ENCODE data around the gene NAA10.

DNA sequence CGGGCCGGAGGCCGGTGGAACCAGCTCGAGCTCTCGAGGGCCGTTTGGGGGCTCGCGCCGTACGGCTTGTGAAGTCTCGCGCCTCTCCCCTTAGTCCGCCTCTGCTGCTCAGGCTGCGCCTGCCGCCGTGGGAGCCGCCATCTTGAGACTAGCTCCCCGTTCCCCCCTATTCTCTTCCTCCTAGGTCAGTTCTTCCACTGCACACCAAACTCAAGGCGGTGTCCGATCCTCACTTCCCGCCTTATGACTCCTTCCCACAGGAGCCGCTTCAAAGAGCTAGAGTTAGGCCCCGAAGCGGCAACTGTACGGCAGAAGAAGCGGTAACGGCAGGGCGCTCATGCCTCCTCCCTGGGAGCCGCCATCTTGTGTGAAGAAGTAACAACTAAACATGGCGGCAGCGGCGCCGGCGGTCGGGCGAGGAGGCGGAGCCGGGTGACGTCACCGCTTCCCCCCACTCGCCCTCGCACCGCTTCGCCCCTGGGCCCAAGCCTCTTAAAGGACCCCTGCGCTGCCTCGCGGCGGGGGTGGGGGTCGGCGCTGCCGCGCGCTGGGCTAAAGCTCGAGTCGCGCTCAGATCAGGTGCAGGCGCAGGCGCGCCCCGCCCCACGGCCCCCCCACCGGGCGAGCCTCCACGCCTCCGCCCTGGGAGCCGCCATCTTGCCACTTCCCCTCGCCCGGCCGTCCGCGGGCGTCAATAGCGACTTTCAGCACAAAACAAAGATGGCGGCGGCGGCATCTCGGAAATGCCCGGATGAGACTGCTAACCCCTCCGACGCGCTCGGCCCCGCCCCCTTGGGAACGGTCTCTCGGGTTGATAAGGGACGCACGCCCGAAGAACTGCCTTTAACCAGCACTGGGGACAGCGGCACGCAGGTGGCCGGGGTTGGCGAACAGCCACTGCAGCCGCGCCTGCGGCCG is 36.9 kb upstream of the NAA10 start, which contains the start of gene HCFC1:
- TF ChIP-seq POLR2A (IDR thresholded peaks at IDR 0.05), result no peak
- TF ChIP-seq, protein P1, sequence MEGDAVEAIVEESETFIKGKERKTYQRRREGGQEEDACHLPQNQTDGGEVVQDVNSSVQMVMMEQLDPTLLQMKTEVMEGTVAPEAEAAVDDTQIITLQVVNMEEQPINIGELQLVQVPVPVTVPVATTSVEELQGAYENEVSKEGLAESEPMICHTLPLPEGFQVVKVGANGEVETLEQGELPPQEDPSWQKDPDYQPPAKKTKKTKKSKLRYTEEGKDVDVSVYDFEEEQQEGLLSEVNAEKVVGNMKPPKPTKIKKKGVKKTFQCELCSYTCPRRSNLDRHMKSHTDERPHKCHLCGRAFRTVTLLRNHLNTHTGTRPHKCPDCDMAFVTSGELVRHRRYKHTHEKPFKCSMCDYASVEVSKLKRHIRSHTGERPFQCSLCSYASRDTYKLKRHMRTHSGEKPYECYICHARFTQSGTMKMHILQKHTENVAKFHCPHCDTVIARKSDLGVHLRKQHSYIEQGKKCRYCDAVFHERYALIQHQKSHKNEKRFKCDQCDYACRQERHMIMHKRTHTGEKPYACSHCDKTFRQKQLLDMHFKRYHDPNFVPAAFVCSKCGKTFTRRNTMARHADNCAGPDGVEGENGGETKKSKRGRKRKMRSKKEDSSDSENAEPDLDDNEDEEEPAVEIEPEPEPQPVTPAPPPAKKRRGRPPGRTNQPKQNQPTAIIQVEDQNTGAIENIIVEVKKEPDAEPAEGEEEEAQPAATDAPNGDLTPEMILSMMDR (IDR thresholded peaks at IDR 0.05), result no peak
